Retinal pigment epithelial cell (primary cell): Measurements from ENCODE around the gene DNAAF9.
A peak's percentile ranks its signal among the peaks of the same experiment; 100 is the strongest.

ENCODE experiments used
- DNase-seq: peaks from one replicate; pipeline ENCODE4 v3.0.0-alpha.2; 2010; ENCODE audit warnings: low read depth
- H3K4me3 ChIP-seq: 2 replicates; pipeline ENCODE4 v1.5.1; 2011; ENCODE audit warnings: mild to moderate bottlenecking, low read length, control low read depth, moderate library complexity
- CTCF ChIP-seq: conservative IDR thresholded peaks from 2 replicates; pipeline ENCODE4 v1.5.1; 2011; ENCODE audit warnings: low read depth, low read length, control low read depth, inconsistent platforms

DNAAF9 gene

GRCh38 chr20:3410464-3410863, 3.0 kb upstream of the DNAAF9 start:
- no peak for DNase-seq
- no peak overlapping the region for H3K4me3 ChIP-seq
- no peak for TF ChIP-seq CTCF

GRCh38 chr20:3409417-3409816, 1.9 kb upstream of the DNAAF9 start:
- no peak overlapping the region for H3K4me3 ChIP-seq
- TF ChIP-seq CTCF = no peak
- no peak for DNase-seq

- no peak for TF ChIP-seq CTCF
- DNase-seq = no peak
- H3K4me3 ChIP-seq = peak overlapping the region; percentile 84
These were observed 535 bp upstream of the DNAAF9 start for GRCh38 chr20:3407771-3408637.

- H3K4me3 ChIP-seq = peak overlapping the region; percentile 84
- no peak for TF ChIP-seq CTCF
- DNase-seq = no peak
These were observed 909 bp downstream of the DNAAF9 start for GRCh38 chr20:3406481-3407039.

- DNase-seq = no peak
- peak overlapping the region; percentile 84 for H3K4me3 ChIP-seq
- no peak for TF ChIP-seq CTCF
These were observed 1.6 kb downstream of the DNAAF9 start for GRCh38 chr20:3405696-3406358.

- no peak for DNase-seq
- TF ChIP-seq CTCF = no peak
- H3K4me3 ChIP-seq = no peak overlapping the region
These were observed 2.3 kb downstream of the DNAAF9 start for GRCh38 chr20:3405139-3405538.
